ENCODE data around the gene ADARB2. TPM values are rescaled to one million over a fixed set of nuclear protein-coding genes. Genes with fewer than 3 reads are reported as not detected.

The ADARB2 gene
- total RNA-seq, 2 donors from 2014 or later, result not detected

GRCh38 chr10:1281405-1281782 lies 455.9 kb downstream of the ADARB2 start:
- no peak for DNase-seq (ENCODE audit: low spot score)
- intact Hi-C loops (cut with DNase I), result no loop called here

GRCh38 chr10:1280466-1281404 lies 456.6 kb downstream of the ADARB2 start:
- no peak for DNase-seq (ENCODE audit: low spot score)
- intact Hi-C loops (cut with DNase I), result no loop called here

- intact Hi-C loops (cut with DNase I), result no loop called here
- DNase-seq (ENCODE audit: low spot score), result no peak
Measured at GRCh38 chr10:1278306-1278705, 459.0 kb downstream of the ADARB2 start.

- intact Hi-C loops (cut with DNase I), result no loop called here
- no peak for DNase-seq (ENCODE audit: low spot score)
Measured at GRCh38 chr10:1274701-1275544, 462.4 kb downstream of the ADARB2 start.

- intact Hi-C loops (cut with DNase I), result no loop called here
- no peak for DNase-seq (ENCODE audit: low spot score)
Measured at GRCh38 chr10:1274111-1274661, 463.1 kb downstream of the ADARB2 start.

- intact Hi-C loops (cut with DNase I), result no loop called here
- DNase-seq (ENCODE audit: low spot score), result no peak
Measured at GRCh38 chr10:1273372-1274105, 463.8 kb downstream of the ADARB2 start.

GRCh38 chr10:1272777-1273161 lies 464.6 kb downstream of the ADARB2 start:
- intact Hi-C loops (cut with DNase I), result no loop called here
- no peak for DNase-seq (ENCODE audit: low spot score)

GRCh38 chr10:1272079-1272776 lies 465.1 kb downstream of the ADARB2 start:
- no peak for DNase-seq (ENCODE audit: low spot score)
- intact Hi-C loops (cut with DNase I), result no loop called here

GRCh38 chr10:1270906-1271305 lies 466.4 kb downstream of the ADARB2 start:
- intact Hi-C loops (cut with DNase I), result no loop called here
- no peak for DNase-seq (ENCODE audit: low spot score)

GRCh38 chr10:1270490-1270889 lies 466.8 kb downstream of the ADARB2 start:
- intact Hi-C loops (cut with DNase I), result no loop called here
- no peak for DNase-seq (ENCODE audit: low spot score)

GRCh38 chr10:1268831-1269230 lies 468.5 kb downstream of the ADARB2 start:
- no peak for DNase-seq (ENCODE audit: low spot score)
- intact Hi-C loops (cut with DNase I), result no loop called here

GRCh38 chr10:1267568-1267967 lies 469.8 kb downstream of the ADARB2 start:
- no peak for DNase-seq (ENCODE audit: low spot score)
- intact Hi-C loops (cut with DNase I), result no loop called here

- DNase-seq (ENCODE audit: low spot score), result no peak
- intact Hi-C loops (cut with DNase I), result no loop called here
Measured at GRCh38 chr10:1267148-1267547, 470.2 kb downstream of the ADARB2 start.

- intact Hi-C loops (cut with DNase I), result no loop called here
- no peak for DNase-seq (ENCODE audit: low spot score)
Measured at GRCh38 chr10:1266033-1266802, 471.1 kb downstream of the ADARB2 start.

- DNase-seq (ENCODE audit: low spot score), result no peak
Measured at GRCh38 chr10:1264001-1264400, 473.3 kb downstream of the ADARB2 start.

GRCh38 chr10:1257274-1257673 lies 480.1 kb downstream of the ADARB2 start:
- no peak for DNase-seq (ENCODE audit: low spot score)
- intact Hi-C loops (cut with DNase I), result no loop called here

More at GRCh38 chr10:1264001-1264400, 473.3 kb downstream of the ADARB2 start:
- intact Hi-C loops (cut with DNase I), result no loop called here

- DNase-seq (ENCODE audit: low spot score), result peak; percentile 34
- intact Hi-C loops (cut with DNase I), result no loop called here
Measured at GRCh38 chr10:1256432-1256725, 480.9 kb downstream of the ADARB2 start.

Data from posterior vena cava (tissue), 2 donors.